Measurements from ENCODE around the gene HIKESHI. TPM values are rescaled to one million over a fixed set of nuclear protein-coding genes. Genes with fewer than 3 reads are reported as not detected.
A peak's percentile ranks its signal among the peaks of the same experiment; 100 is the strongest.

The HIKESHI gene
- total RNA-seq, 2 experiments from 2014 or later: 34.9 to 48.6 TPM

GRCh38 chr11:86256608-86257007 lies 45.4 kb upstream of the HIKESHI start:
- Histone ChIP-seq H3K36me3 (ENCODE audit: insufficient read depth, low read length) (peaks cover 88% of the 10 kb centered on the region), H3K79me2 (ENCODE audit: insufficient read depth, low read depth, low read length) (peaks cover 47% of the 10 kb centered on the region; the same call in 1 of the 2 replicates), H3K4me2 (ENCODE audit: low read length) (no peak overlapping the region), H2AFZ (ENCODE audit: low read length) (no peak overlapping the region), H3K9me3 (ENCODE audit: low read length) (no peaks in the 10 kb centered on the region), H3K4me1 (ENCODE audit: insufficient read depth, low read length, poor library complexity, severe bottlenecking) (no peaks in the 10 kb centered on the region), H3K4me3 (ENCODE audit: low read depth, low read length, poor library complexity, severe bottlenecking) (no peak overlapping the region), H3K27ac (ENCODE audit: low read depth, low read length, poor library complexity, severe bottlenecking) (no peak overlapping the region), H4K20me1 (ENCODE audit: insufficient read depth, low read length) (peaks cover 5% of the 10 kb centered on the region; the same call in 1 of the 2 replicates), H3K9me2 (ENCODE audit: insufficient read depth, low read length) (no peaks in the 10 kb centered on the region)
- TF ChIP-seq CTCF (conservative IDR thresholded peaks at IDR 0.05; ENCODE audit: low read length) (no peak), EZH2phosphoT487 (IDR thresholded peaks at IDR 0.05; ENCODE audit: borderline replicate concordance, low read depth, low read length) (no peak)
- ChIA-PET POLR2A (interaction anchor here (0.6 kb wide), 1 partner anchor 12 kb away, joined by 3 read pairs; the partner anchor contains the start of gene EED), CTCF (ENCODE audit: unreplicated experiment) (no interaction called here)
- no TSS peak for BruUV-seq (replicated peaks)
- no peak for DNase-seq (ENCODE audit: low spot score)
- intact Hi-C loops (cut with micrococcal nuclease; ENCODE audit: unreplicated experiment): no loop called here

- CTCF ChIA-PET (ENCODE audit: unreplicated experiment): no interaction called here
- peaks cover 39% of the 10 kb centered on the region; the same call in 1 of the 2 replicates for H3K79me2 ChIP-seq (ENCODE audit: insufficient read depth, low read depth, low read length)
- H2AFZ ChIP-seq (ENCODE audit: low read length): no peak overlapping the region
- POLR2A ChIA-PET: interaction anchor here (0.6 to 0.7 kb wide), 2 partner anchors 8 to 262 kb away, joined by 5 read pairs; no protein-coding TSS in a partner anchor
- no peaks in the 10 kb centered on the region for H3K9me2 ChIP-seq (ENCODE audit: insufficient read depth, low read length)
- peaks cover 5% of the 10 kb centered on the region; the same call in 1 of the 2 replicates for H4K20me1 ChIP-seq (ENCODE audit: insufficient read depth, low read length)
- H3K4me3 ChIP-seq (ENCODE audit: low read depth, low read length, poor library complexity, severe bottlenecking): no peak overlapping the region
- no peak overlapping the region for H3K27ac ChIP-seq (ENCODE audit: low read depth, low read length, poor library complexity, severe bottlenecking)
- TSS peak; percentile 25 for BruUV-seq (replicated peaks)
- H3K36me3 ChIP-seq (ENCODE audit: insufficient read depth, low read length): peaks cover 86% of the 10 kb centered on the region
- no peaks in the 10 kb centered on the region for H3K9me3 ChIP-seq (ENCODE audit: low read length)
- no peak for TF ChIP-seq CTCF (conservative IDR thresholded peaks at IDR 0.05; ENCODE audit: low read length)
- TF ChIP-seq EZH2phosphoT487 (IDR thresholded peaks at IDR 0.05; ENCODE audit: borderline replicate concordance, low read depth, low read length): no peak
- no peak for DNase-seq (ENCODE audit: low spot score)
- no peak overlapping the region for H3K4me2 ChIP-seq (ENCODE audit: low read length)
- no peaks in the 10 kb centered on the region for H3K4me1 ChIP-seq (ENCODE audit: insufficient read depth, low read length, poor library complexity, severe bottlenecking)
- intact Hi-C loops (cut with micrococcal nuclease; ENCODE audit: unreplicated experiment): no loop called here
These were observed 44.6 kb upstream of the HIKESHI start for GRCh38 chr11:86257446-86257845.

GRCh38 chr11:86259730-86260129 lies 42.3 kb upstream of the HIKESHI start:
- Histone ChIP-seq H3K27ac (ENCODE audit: low read depth, low read length, poor library complexity, severe bottlenecking) (no peak overlapping the region), H3K79me2 (ENCODE audit: insufficient read depth, low read depth, low read length) (peaks cover 18% of the 10 kb centered on the region; the same call in 1 of the 2 replicates), H3K4me1 (ENCODE audit: insufficient read depth, low read length, poor library complexity, severe bottlenecking) (no peaks in the 10 kb centered on the region), H2AFZ (ENCODE audit: low read length) (no peak overlapping the region), H4K20me1 (ENCODE audit: insufficient read depth, low read length) (peaks cover 5% of the 10 kb centered on the region; the same call in 1 of the 2 replicates), H3K9me2 (ENCODE audit: insufficient read depth, low read length) (no peaks in the 10 kb centered on the region), H3K36me3 (ENCODE audit: insufficient read depth, low read length) (peaks cover 94% of the 10 kb centered on the region), H3K4me2 (ENCODE audit: low read length) (no peak overlapping the region), H3K9me3 (ENCODE audit: low read length) (no peaks in the 10 kb centered on the region), H3K4me3 (ENCODE audit: low read depth, low read length, poor library complexity, severe bottlenecking) (no peak overlapping the region)
- POLR2A ChIA-PET: interaction anchor here (0.6 to 1.1 kb wide), 4 partner anchors 9 to 235 kb away, joined by 3 to 8 read pairs (median 4); partner anchors contain the start of gene EED
- no peak for DNase-seq (ENCODE audit: low spot score)
- TF ChIP-seq EZH2phosphoT487 (IDR thresholded peaks at IDR 0.05; ENCODE audit: borderline replicate concordance, low read depth, low read length) (no peak), CTCF (conservative IDR thresholded peaks at IDR 0.05; ENCODE audit: low read length) (no peak)
- BruUV-seq (replicated peaks): no TSS peak
- intact Hi-C loops (cut with micrococcal nuclease; ENCODE audit: unreplicated experiment): no loop called here
- CTCF ChIA-PET (ENCODE audit: unreplicated experiment): no interaction called here

All from OCI-LY7 (cell line).